H9 (cell line): Measurements from ENCODE around the gene KCNK5. TPM values are rescaled to one million over a fixed set of nuclear protein-coding genes. Genes with fewer than 3 reads are reported as not detected.

Source experiments
- DNase-seq: peaks from one replicate; pipeline ENCODE4 v3.0.0-alpha.2; 2017
- H2AFZ ChIP-seq: one replicate; pipeline ENCODE4 v1.6.1; 2013; ENCODE audit warnings: mild to moderate bottlenecking, low read length, control low read depth, moderate library complexity
- H2AK5ac ChIP-seq: 2 replicates; pipeline ENCODE4 v1.6.1; 2013; ENCODE audit warnings: low read length, control low read depth, mixed read lengths; ENCODE audit not compliant: insufficient read length
- H2BK120ac ChIP-seq: one replicate; pipeline ENCODE4 v1.6.1; 2013; ENCODE audit warnings: low read depth, mild to moderate bottlenecking, low read length, control low read depth, inconsistent platforms; ENCODE audit not compliant: poor library complexity, severe bottlenecking
- H2BK12ac ChIP-seq: 2 replicates; pipeline ENCODE4 v1.6.1; 2013; ENCODE audit warnings: low read length, control low read depth, mixed read lengths, low read depth; ENCODE audit not compliant: insufficient read length
- H2BK15ac ChIP-seq: 2 replicates; pipeline ENCODE4 v1.6.1; 2013; ENCODE audit warnings: low read depth, low read length, control low read depth
- H2BK20ac ChIP-seq: one replicate; pipeline ENCODE4 v1.6.1; 2013; ENCODE audit warnings: low read depth, mild to moderate bottlenecking, low read length, control low read depth, inconsistent platforms; ENCODE audit not compliant: poor library complexity, severe bottlenecking
- H2BK5ac ChIP-seq: 2 replicates; pipeline ENCODE4 v1.6.1; 2013; ENCODE audit warnings: low read length, control low read depth, mixed read lengths; ENCODE audit not compliant: insufficient read length
- H3K14ac ChIP-seq: 2 replicates; pipeline ENCODE4 v1.6.1; 2013; ENCODE audit warnings: low read length, control low read depth; ENCODE audit not compliant: insufficient read depth
- H3K18ac ChIP-seq: 2 replicates; pipeline ENCODE4 v1.6.1; 2013; ENCODE audit warnings: low read depth, mild to moderate bottlenecking, mixed read lengths, low read length, control low read depth; ENCODE audit not compliant: insufficient read length
- H3K23ac ChIP-seq: 2 replicates; pipeline ENCODE4 v1.6.1; 2013; ENCODE audit warnings: low read length, control low read depth, mixed read lengths, low read depth; ENCODE audit not compliant: insufficient read length
- H3K23me2 ChIP-seq: 2 replicates; pipeline ENCODE4 v1.6.1; 2013; ENCODE audit warnings: low read depth, mild to moderate bottlenecking, mixed read lengths, low read length, control low read depth; ENCODE audit not compliant: insufficient read length, poor library complexity, severe bottlenecking
- H3K27ac ChIP-seq: 2 replicates; pipeline ENCODE4 v1.5.1; 2013; ENCODE audit warnings: low read length, control low read depth, mixed read lengths, low read depth; ENCODE audit not compliant: insufficient read length
- H3K27me3 ChIP-seq: 2 replicates; pipeline ENCODE4 v1.6.1; 2013; ENCODE audit warnings: low read length, control low read depth, inconsistent platforms; ENCODE audit not compliant: insufficient read depth
- H3K4ac ChIP-seq: 2 replicates; pipeline ENCODE4 v1.6.1; 2013; ENCODE audit warnings: low read depth, mild to moderate bottlenecking, control low read depth, inconsistent platforms, low read length, moderate library complexity
- H3K4me1 ChIP-seq: 2 replicates; pipeline ENCODE4 v1.6.1; 2013; ENCODE audit warnings: low read length, control low read depth, inconsistent platforms; ENCODE audit not compliant: insufficient read depth
- H3K4me2 ChIP-seq: 2 replicates; pipeline ENCODE4 v1.6.1; 2013; ENCODE audit warnings: low read length, control low read depth, mixed read lengths; ENCODE audit not compliant: insufficient read length, insufficient read depth
- H3K56ac ChIP-seq: 2 replicates; pipeline ENCODE4 v1.6.1; 2013; ENCODE audit warnings: low read depth, mild to moderate bottlenecking, mixed read lengths, low read length, control low read depth; ENCODE audit not compliant: insufficient read length
- H3K79me1 ChIP-seq: 2 replicates; pipeline ENCODE4 v1.6.1; 2013; ENCODE audit warnings: low read depth, mild to moderate bottlenecking, moderate library complexity, low read length, control low read depth, inconsistent platforms; ENCODE audit not compliant: insufficient read depth, poor library complexity, severe bottlenecking
- H3K79me2 ChIP-seq: 2 replicates; pipeline ENCODE4 v1.6.1; 2013; ENCODE audit warnings: low read length, control low read depth, inconsistent platforms; ENCODE audit not compliant: insufficient read depth
- H3K9ac ChIP-seq: 2 replicates; pipeline ENCODE4 v1.6.1; 2013; ENCODE audit warnings: low read length, control low read depth, mixed read lengths; ENCODE audit not compliant: insufficient read length; ENCODE audit errors: extremely low read depth
- H3K9me3 ChIP-seq: one replicate; pipeline ENCODE4 v1.6.1; 2013; ENCODE audit warnings: low read depth, low read length, inconsistent platforms; ENCODE audit not compliant: control insufficient read depth
- H3T11ph ChIP-seq: one replicate; pipeline ENCODE4 v1.6.1; 2013; ENCODE audit warnings: mild to moderate bottlenecking, low read length, control low read depth, inconsistent platforms
- H4K20me1 ChIP-seq: one replicate; pipeline ENCODE4 v1.6.1; 2013; ENCODE audit not compliant: control insufficient read depth, insufficient read length, insufficient read depth
- H4K5ac ChIP-seq: 2 replicates; pipeline ENCODE4 v1.6.1; 2013; ENCODE audit warnings: low read depth, mild to moderate bottlenecking, mixed read lengths, low read length, control low read depth; ENCODE audit not compliant: insufficient read length
- H4K8ac ChIP-seq: replicated peaks from 2 replicates; pipeline ENCODE4 v1.6.1; 2013; ENCODE audit warnings: low read length, control low read depth, mixed read lengths, low read depth; ENCODE audit not compliant: insufficient read length
- H4K91ac ChIP-seq: 2 replicates; pipeline ENCODE4 v1.6.1; 2013; ENCODE audit warnings: low read depth, mild to moderate bottlenecking, moderate library complexity, mixed read lengths, low read length, control low read depth; ENCODE audit not compliant: insufficient read length
- H3K27ac Mint-ChIP-seq, 3 experiments: 2 replicates in 2 of 3; 3 replicates in 1 of 3; pipeline ENCODE4 v1.8.0; 2020 to 2021; ENCODE audit warnings: mixed read lengths in 3 of 3, mild to moderate bottlenecking in 1 of 3, moderate library complexity in 1 of 3
- H3K27me3 Mint-ChIP-seq: 2 replicates; pipeline ENCODE4 v1.8.0; 2021; ENCODE audit warnings: low read depth, mild to moderate bottlenecking, moderate library complexity, mixed read lengths
- H3K36me3 Mint-ChIP-seq, 3 experiments: 2 replicates in 2 of 3; 3 replicates in 1 of 3; pipeline ENCODE4 v1.8.0; 2020 to 2021; ENCODE audit warnings: low read depth in 3 of 3, mixed read lengths in 3 of 3; ENCODE audit not compliant: insufficient read depth in 1 of 3
- H3K4me1 Mint-ChIP-seq, 2 experiments: 2 replicates each; pipeline ENCODE4 v1.8.0; 2020; ENCODE audit warnings: mixed read lengths in 2 of 2
- H3K4me3 Mint-ChIP-seq, 2 experiments: 2 replicates in 1 of 2; 3 replicates in 1 of 2; pipeline ENCODE4 v1.8.0; 2020 to 2021; ENCODE audit warnings: mild to moderate bottlenecking in 2 of 2, mixed read lengths in 2 of 2, moderate library complexity in 1 of 2
- H3K9me3 Mint-ChIP-seq, 2 experiments: 2 replicates in 1 of 2; 3 replicates in 1 of 2; pipeline ENCODE4 v1.8.0; 2020; ENCODE audit warnings: mild to moderate bottlenecking in 2 of 2, mixed read lengths in 2 of 2, moderate library complexity in 1 of 2
- CTCF ChIP-seq: fragments of 200-600 bp; sonication (generic); conservative IDR thresholded peaks from 3 replicates; pipeline ENCODE4 v1.8.0; 2021; ENCODE audit warnings: antibody characterized with exemption, mild to moderate bottlenecking
- WGBS: extraction: QIAGEN DNeasy Blood & Tissue Kit; methylation state at CpG from one replicate; pipeline ENCODE4 v1.1.7; 2013; ENCODE audit warnings: missing lambda C conversion rate, low lambda C conversion rate, mixed read lengths; ENCODE audit not compliant: insufficient read length; ENCODE audit errors: extremely low coverage; 5-methylcytosine and 5-hydroxymethylcytosine counted together
- total RNA-seq: library from RNA; stranded (reverse); gene quantifications from 2 replicates; pipeline ENCODE4 v1.2.1, GENCODE V29; 2021

Gene KCNK5
- total RNA-seq, 1 experiment from 2014 or later: 30.0 TPM

DNA sequence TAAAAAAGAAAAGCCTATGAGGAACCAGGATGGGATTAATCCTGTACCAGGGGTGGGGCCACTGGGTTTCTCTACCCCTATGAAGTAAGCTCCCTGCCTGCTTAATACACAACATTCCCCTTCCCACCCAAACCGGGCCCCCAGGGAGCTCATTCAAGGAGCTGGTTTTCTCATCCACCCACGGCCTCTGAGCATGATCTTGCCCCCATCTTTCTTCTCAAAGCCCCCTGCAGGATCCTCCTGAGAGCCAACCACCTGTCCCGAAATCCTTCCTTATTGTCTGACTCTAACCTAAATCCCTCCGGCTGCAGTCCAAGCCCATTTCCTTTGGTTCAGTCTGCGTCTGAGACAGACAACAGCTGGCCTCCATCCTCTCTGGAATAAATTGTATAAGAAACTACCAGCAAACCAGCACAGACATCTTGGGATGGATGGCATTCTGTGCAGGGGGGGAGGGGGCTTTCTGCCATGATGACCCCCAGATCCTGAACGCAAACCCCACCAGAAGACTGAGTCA is 21.0 kb downstream of the KCNK5 start:
- H4K8ac ChIP-seq: no peak overlapping the region
- H3K56ac ChIP-seq: no peak overlapping the region
- peaks cover 39% of the 10 kb centered on the region; the same call in 1 of the 2 replicates for H3K79me2 ChIP-seq
- no peak for TF ChIP-seq CTCF
- H3K4me2 ChIP-seq: no peak overlapping the region
- no peak overlapping the region for H4K91ac ChIP-seq
- H2BK5ac ChIP-seq: no peak overlapping the region
- Mint-ChIP-seq H3K4me3 (peak overlapping the region in 1 of 2 experiments; percentile 2; a peak in 3 of 5 replicates), H3K4me1 (peaks cover 77 to 81% of the 10 kb centered on the region in 2 experiments), H3K36me3 (peaks cover 6 to 16% (median 16%) of the 10 kb centered on the region in 3 experiments; a peak in 6 of 7 replicates), H3K27me3 (peaks cover 2% of the 10 kb centered on the region; the same call in 1 of the 2 replicates), H3K9me3 (no peaks in the 10 kb centered on the region), H3K27ac (peak overlapping the region; percentile 10 to 88 (median 14); a peak in 5 of 7 replicates)
- H3K9ac ChIP-seq: no peak overlapping the region
- H3K27me3 ChIP-seq: no peaks in the 10 kb centered on the region
- no peak overlapping the region for H2AFZ ChIP-seq
- H3K4me1 ChIP-seq: peaks cover 37% of the 10 kb centered on the region
- no peak overlapping the region for H2BK15ac ChIP-seq
- H3K9me3 ChIP-seq: no peaks in the 10 kb centered on the region
- DNase-seq: no peak
- H3K4ac ChIP-seq: no peak overlapping the region
- no peak overlapping the region for H3K27ac ChIP-seq
- H3T11ph ChIP-seq: no peak overlapping the region
- no peak overlapping the region for H3K23ac ChIP-seq
- H4K20me1 ChIP-seq: no peaks in the 10 kb centered on the region
- no peak overlapping the region for H3K14ac ChIP-seq
- no peak overlapping the region for H2BK20ac ChIP-seq
- no peak overlapping the region for H2BK12ac ChIP-seq
- no peak overlapping the region for H4K5ac ChIP-seq
- no peak overlapping the region for H2AK5ac ChIP-seq
- H3K79me1 ChIP-seq: peaks cover 4% of the 10 kb centered on the region
- no peaks in the 10 kb centered on the region for H3K23me2 ChIP-seq
- no peak overlapping the region for H3K18ac ChIP-seq
- H2BK120ac ChIP-seq: no peak overlapping the region
- WGBS: no CpG with 5 or more reads among the region's 6 CpGs
